ENCODE data around the gene MAP3K3. TPM values are rescaled to one million over a fixed set of nuclear protein-coding genes. Genes with fewer than 3 reads are reported as not detected.

The MAP3K3 gene
- total RNA-seq, 2 donors from 2014 or later = 44.0 to 72.0 TPM

GRCh38 chr17:63595132-63595531 is 27.1 kb upstream of the MAP3K3 start:
- Histone ChIP-seq H3K4me1 (replicated peaks) (peaks cover 3% of the 10 kb centered on the region), H3K27me3 (replicated peaks; ENCODE audit: insufficient read depth) (no peaks in the 10 kb centered on the region), H3K27ac (no peak overlapping the region), H3K36me3 (no peaks in the 10 kb centered on the region), H3K9me3 (no peaks in the 10 kb centered on the region), H3K4me3 (no peak overlapping the region)
- 98% methylated on average over 3 of the region's 3 CpGs for WGBS
- no peak for DNase-seq (ENCODE audit: low spot score)
- intact Hi-C loops (cut with DNase I) = no loop called here
- TF ChIP-seq POLR2AphosphoS5 (IDR thresholded peaks at IDR 0.05) = no peak

GRCh38 chr17:63596856-63597586 is 25.2 kb upstream of the MAP3K3 start:
- Histone ChIP-seq H3K4me1 (replicated peaks) (peaks cover 3% of the 10 kb centered on the region), H3K36me3 (no peaks in the 10 kb centered on the region), H3K4me3 (no peak overlapping the region), H3K27ac (no peak overlapping the region), H3K27me3 (replicated peaks; ENCODE audit: insufficient read depth) (no peaks in the 10 kb centered on the region), H3K9me3 (no peaks in the 10 kb centered on the region)
- intact Hi-C loops (cut with DNase I) = no loop called here
- TF ChIP-seq POLR2AphosphoS5 (IDR thresholded peaks at IDR 0.05) (no peak), POLR2A (IDR thresholded peaks at IDR 0.05) (no peak), CTCF (IDR thresholded peaks at IDR 0.05) (no peak)
- DNase-seq (ENCODE audit: low spot score) = no peak
- WGBS = 72% methylated on average over 6 of the region's 6 CpGs

- H3K4me1 ChIP-seq (replicated peaks) = no peaks in the 10 kb centered on the region
- no peaks in the 10 kb centered on the region for H3K9me3 ChIP-seq
- intact Hi-C loops (cut with DNase I) = no loop called here
- WGBS = 91% methylated on average over 2 of the region's 2 CpGs
- no peaks in the 10 kb centered on the region for H3K36me3 ChIP-seq
- H3K27me3 ChIP-seq (replicated peaks; ENCODE audit: insufficient read depth) = no peaks in the 10 kb centered on the region
- H3K27ac ChIP-seq = no peak overlapping the region
- no peak for DNase-seq (ENCODE audit: low spot score)
- no peak overlapping the region for H3K4me3 ChIP-seq
- TF ChIP-seq POLR2A (IDR thresholded peaks at IDR 0.05) (no peak), POLR2AphosphoS5 (IDR thresholded peaks at IDR 0.05) (no peak), CTCF (IDR thresholded peaks at IDR 0.05) (no peak)
These were observed 23.9 kb upstream of the MAP3K3 start for GRCh38 chr17:63598281-63598680.

GRCh38 chr17:63600569-63601438 is 21.4 kb upstream of the MAP3K3 start, which contains the start of gene TACO1:
Gene TACO1, plus strand, starts transcription at chr17:63600895. Its CDS starts 189 bp downstream, at chr17:63601084.
- intact Hi-C loops (cut with DNase I) = no loop called here
- WGBS = 1% methylated on average over 44 of the region's 61 CpGs
- Histone ChIP-seq H3K9me3 (no peaks in the 10 kb centered on the region), H3K4me3 (peak within 1 kb of the TSS; percentile 64 to 91), H3K27ac (peak within 1 kb of the TSS; percentile 75 to 83), H3K36me3 (no peaks in the 10 kb centered on the region), H3K4me1 (replicated peaks) (no peaks in the 10 kb centered on the region), H3K27me3 (replicated peaks; ENCODE audit: insufficient read depth) (no peaks in the 10 kb centered on the region)
- TF ChIP-seq POLR2AphosphoS5 (IDR thresholded peaks at IDR 0.05) (peak; percentile 81), CTCF (IDR thresholded peaks at IDR 0.05) (no peak)
- peak; percentile 55 for DNase-seq (ENCODE audit: low spot score)
